GM23338 (cell line): ENCODE data around the gene SLC25A11. TPM values are rescaled to one million over a fixed set of nuclear protein-coding genes. Genes with fewer than 3 reads are reported as not detected.

Experiments
- ATAC-seq: fragments of 200-7000 bp; cut with Tn5 transposase; 3 replicates; pipeline ENCODE4 v1.9.1; 2020
- DNase-seq: peaks from one replicate; pipeline ENCODE4 v3.0.0-alpha.2; 2015; ENCODE audit warnings: low spot score
- H2AFZ ChIP-seq: fragments of 200-600 bp; sonication (generic); 2 replicates; pipeline ENCODE4 v1.8.0; 2016; ENCODE audit warnings: antibody characterized with exemption, mild to moderate bottlenecking, moderate library complexity
- H3F3A ChIP-seq: fragments of 200-600 bp; sonication (generic); replicated peaks from 2 replicates; pipeline ENCODE4 v1.8.0; 2017; ENCODE audit warnings: antibody characterized with exemption, mixed run types, low read depth
- H3K27ac ChIP-seq: fragments of 200-600 bp; sonication (generic); 2 replicates; pipeline ENCODE4 v1.6.1; 2016; ENCODE audit warnings: low read depth
- H3K27me3 ChIP-seq: fragments of 200-600 bp; sonication (generic); 2 replicates; pipeline ENCODE4 v1.8.0; 2016; ENCODE audit warnings: mild to moderate bottlenecking, mixed run types, moderate library complexity; ENCODE audit not compliant: insufficient read depth
- H3K36me3 ChIP-seq: fragments of 200-600 bp; sonication (generic); 2 replicates; pipeline ENCODE4 v1.8.0; 2016; ENCODE audit warnings: mild to moderate bottlenecking; ENCODE audit not compliant: insufficient read depth
- H3K4me1 ChIP-seq: fragments of 200-600 bp; sonication (generic); 2 replicates; pipeline ENCODE4 v1.8.0; 2016; ENCODE audit warnings: mild to moderate bottlenecking, moderate library complexity; ENCODE audit not compliant: insufficient read depth
- H3K4me2 ChIP-seq: fragments of 200-600 bp; sonication (generic); 2 replicates; pipeline ENCODE4 v1.7.1; 2017; ENCODE audit warnings: mixed run types
- H3K4me3 ChIP-seq: fragments of 200-600 bp; sonication (generic); 2 replicates; pipeline ENCODE4 v1.6.1; 2016; ENCODE audit warnings: mixed run types
- H3K79me2 ChIP-seq: fragments of 200-600 bp; sonication (generic); replicated peaks from 2 replicates; pipeline ENCODE4 v1.8.0; 2017; ENCODE audit warnings: mild to moderate bottlenecking; ENCODE audit not compliant: insufficient read depth
- H3K9me2 ChIP-seq: fragments of 200-600 bp; sonication (generic); 2 replicates; pipeline ENCODE4 v1.8.0; 2017; ENCODE audit not compliant: insufficient read depth
- H4K20me1 ChIP-seq: fragments of 200-600 bp; sonication (generic); replicated peaks from 2 replicates; pipeline ENCODE4 v1.8.0; 2017; ENCODE audit warnings: mild to moderate bottlenecking; ENCODE audit not compliant: insufficient read depth
- H3K27ac Mint-ChIP-seq: 2 replicates; pipeline ENCODE4 v1.8.0; 2020; ENCODE audit warnings: inconsistent platforms, mild to moderate bottlenecking, moderate library complexity, mixed read lengths
- H3K27me3 Mint-ChIP-seq: 3 replicates; pipeline ENCODE4 v1.8.0; 2022; ENCODE audit warnings: low read depth, mild to moderate bottlenecking, moderate library complexity, mixed read lengths, inconsistent platforms; ENCODE audit not compliant: insufficient read depth, poor library complexity
- H3K36me3 Mint-ChIP-seq: 3 replicates; pipeline ENCODE4 v1.8.0; 2021; ENCODE audit warnings: low read depth, mild to moderate bottlenecking, inconsistent platforms, moderate library complexity, mixed read lengths
- H3K4me1 Mint-ChIP-seq: 3 replicates; pipeline ENCODE4 v1.8.0; 2020; ENCODE audit warnings: mild to moderate bottlenecking, inconsistent platforms, mixed read lengths
- H3K4me3 Mint-ChIP-seq: 3 replicates; pipeline ENCODE4 v1.8.0; 2021; ENCODE audit warnings: moderate library complexity, mild to moderate bottlenecking, inconsistent platforms, mixed read lengths
- H3K9me3 Mint-ChIP-seq: 3 replicates; pipeline ENCODE4 v1.8.0; 2020; ENCODE audit warnings: moderate library complexity, mild to moderate bottlenecking, inconsistent platforms, mixed read lengths
- CREB1 ChIP-seq: fragments of 250-450 bp; sonication (Bioruptor Pico); IDR thresholded peaks from 2 replicates; pipeline ENCODE4 v1.5.0; 2020; ENCODE audit warnings: low read depth, mild to moderate bottlenecking, moderate library complexity
- EZH2 ChIP-seq: fragments of 200-600 bp; sonication (generic); IDR thresholded peaks from one replicate; pipeline ENCODE4 v1.8.0; 2017; ENCODE audit warnings: antibody characterized with exemption, mild to moderate bottlenecking, low read depth; ENCODE audit not compliant: unreplicated experiment
- EZH2phosphoT487 ChIP-seq: fragments of 200-600 bp; sonication (generic); IDR thresholded peaks from one replicate; pipeline ENCODE4 v1.8.1; 2018; ENCODE audit warnings: antibody characterized with exemption; ENCODE audit not compliant: unreplicated experiment
- JUNB ChIP-seq: IDR thresholded peaks from one replicate; pipeline ENCODE4 v1.6.1; 2016; ENCODE audit warnings: antibody characterized with exemption; ENCODE audit not compliant: unreplicated experiment
- NANOG ChIP-seq: IDR thresholded peaks from 2 replicates; pipeline ENCODE4 v1.6.1; 2016; ENCODE audit warnings: antibody characterized with exemption, borderline replicate concordance
- POLR2AphosphoS5 ChIP-seq: IDR thresholded peaks from 2 replicates; pipeline ENCODE4 v1.6.1; 2016; ENCODE audit warnings: antibody characterized with exemption, low read depth
- REST ChIP-seq: IDR thresholded peaks from one replicate; pipeline ENCODE4 v1.6.1; 2018; ENCODE audit warnings: antibody characterized with exemption; ENCODE audit not compliant: unreplicated experiment
- STAT1 ChIP-seq: IDR thresholded peaks from one replicate; pipeline ENCODE4 v1.6.1; 2016; ENCODE audit warnings: antibody characterized with exemption; ENCODE audit not compliant: unreplicated experiment
- ZNF114 ChIP-seq: fragments of 250-450 bp; sonication (Bioruptor Pico); IDR thresholded peaks from 2 replicates; pipeline ENCODE4 v1.5.0; 2020; ENCODE audit warnings: mild to moderate bottlenecking, moderate library complexity
- ZNF331 ChIP-seq: fragments of 250-450 bp; sonication (Bioruptor Pico); IDR thresholded peaks from 2 replicates; pipeline ENCODE4 v1.5.0; 2020; ENCODE audit warnings: low read depth, mild to moderate bottlenecking, moderate library complexity
- ZNF462 ChIP-seq: fragments of 250-450 bp; sonication (Bioruptor Pico); IDR thresholded peaks from 2 replicates; pipeline ENCODE4 v1.5.0; 2020; ENCODE audit warnings: mild to moderate bottlenecking, moderate library complexity
- polyA plus RNA-seq: library from polyadenylated mRNA; unstranded; fragments of >200 nt; fragmentation: Nextera tagmentation; extraction: Ambion mirVana; gene quantifications from 2 replicates; pipeline ENCODE4 v1.2.1, GENCODE V29; 2016
- total RNA-seq: library from RNA; depleted of rRNA; stranded (reverse); fragments of >200 nt; shearing (Covaris generic); gene quantifications from 2 replicates; pipeline ENCODE4 v1.2.3, GENCODE V29; 2014
- TF ChIP-seq, protein P1 (sequence below): IDR thresholded peaks from 2 replicates; pipeline ENCODE4 v1.6.1; 2016; ENCODE audit warnings: antibody characterized with exemption

The SLC25A11 gene
- total and polyA plus RNA-seq, 2 experiments from 2014 or later: 37.8 to 73.6 TPM

- TF ChIP-seq ZNF331 (CRISPR knock-in tag) (no peak), EZH2 (no peak), EZH2phosphoT487 (no peak), STAT1 (no peak)
- TF ChIP-seq, protein P1, sequence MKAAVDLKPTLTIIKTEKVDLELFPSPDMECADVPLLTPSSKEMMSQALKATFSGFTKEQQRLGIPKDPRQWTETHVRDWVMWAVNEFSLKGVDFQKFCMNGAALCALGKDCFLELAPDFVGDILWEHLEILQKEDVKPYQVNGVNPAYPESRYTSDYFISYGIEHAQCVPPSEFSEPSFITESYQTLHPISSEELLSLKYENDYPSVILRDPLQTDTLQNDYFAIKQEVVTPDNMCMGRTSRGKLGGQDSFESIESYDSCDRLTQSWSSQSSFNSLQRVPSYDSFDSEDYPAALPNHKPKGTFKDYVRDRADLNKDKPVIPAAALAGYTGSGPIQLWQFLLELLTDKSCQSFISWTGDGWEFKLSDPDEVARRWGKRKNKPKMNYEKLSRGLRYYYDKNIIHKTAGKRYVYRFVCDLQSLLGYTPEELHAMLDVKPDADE: no peak
These were observed 45.9 kb downstream of the SLC25A11 start (continued) for GRCh38 chr17:4893721-4894560.

DNA sequence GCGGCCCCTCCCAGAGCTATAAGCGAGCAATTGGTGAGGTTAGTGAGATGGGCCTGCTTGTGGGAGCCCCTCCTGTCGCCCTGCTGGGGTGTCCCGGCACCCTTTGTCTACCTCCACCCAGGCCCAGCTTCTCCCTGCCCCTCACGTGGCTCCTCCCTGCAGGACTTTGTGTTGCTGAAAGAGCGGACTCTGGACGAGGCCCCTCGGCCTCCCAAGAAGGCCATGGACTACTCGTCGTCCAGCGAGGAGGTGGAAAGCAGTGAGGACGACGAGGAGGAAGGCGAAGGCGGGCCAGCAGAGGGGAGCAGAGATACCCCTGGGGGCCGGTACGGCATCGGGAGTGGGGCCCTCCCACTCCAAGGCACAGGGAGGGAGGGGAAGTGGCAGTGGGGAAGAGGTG, 46.6 kb downstream of the SLC25A11 start:
- DNase-seq: no peak
- TF ChIP-seq ZNF462 (CRISPR knock-in tag) (no peak), NANOG (no peak), CREB1 (CRISPR knock-in tag) (no peak), EZH2 (no peak), POLR2AphosphoS5 (no peak), ZNF114 (CRISPR knock-in tag) (no peak), REST (no peak), ZNF331 (CRISPR knock-in tag) (no peak), JUNB (no peak)

More for the DNA sequence above, 46.6 kb downstream of the SLC25A11 start:
- no peak overlapping the region for H3K27ac Mint-ChIP-seq
- Histone ChIP-seq H3K4me2 (no peak overlapping the region), H3K4me3 (no peak overlapping the region), H3K9me2 (no peaks in the 10 kb centered on the region), H2AFZ (no peak overlapping the region), H4K20me1 (0 out of 2 replicates have a peak, but pooled peaks cover 6% of the 10 kb centered on the region), H3K36me3 (no peaks in the 10 kb centered on the region; the same call in 1 of the 2 replicates), H3K27ac (no peak overlapping the region), H3K27me3 (no peaks in the 10 kb centered on the region), H3K4me1 (peaks cover 3% of the 10 kb centered on the region; the same call in 1 of the 2 replicates), H3F3A (peaks cover 13% of the 10 kb centered on the region; the same call in 1 of the 2 replicates), H3K79me2 (no peaks in the 10 kb centered on the region)
- ATAC-seq: no peak
- no peak overlapping the region for H3K4me3 Mint-ChIP-seq
- no peaks in the 10 kb centered on the region for H3K9me3 Mint-ChIP-seq
- peaks cover 29% of the 10 kb centered on the region for H3K36me3 Mint-ChIP-seq
- peaks cover 21% of the 10 kb centered on the region for H3K27me3 Mint-ChIP-seq
- H3K4me1 Mint-ChIP-seq: peaks cover 15% of the 10 kb centered on the region
